Astrocyte of the cerebellum (primary cell): ENCODE measurements around the gene MFAP5.

ENCODE experiments used
- DNase-seq: peaks from one replicate; pipeline ENCODE4 v3.0.0-alpha.2; 2011; ENCODE audit warnings: low read depth
- H3K4me3 ChIP-seq: 2 replicates; pipeline ENCODE4 v1.5.1; 2011; ENCODE audit warnings: mild to moderate bottlenecking, low read depth, low read length, moderate library complexity
- in situ Hi-C: cut with HindIII; loops from 2 replicates; pipeline ENCODE4 v1.10.0; 2017; ENCODE audit warnings: low sequenced_read_pairs
- TF ChIP-seq, protein P1 (sequence below): IDR thresholded peaks from 2 replicates; pipeline ENCODE4 v1.5.1; 2012; ENCODE audit warnings: low read length, low read depth, moderate library complexity, mild to moderate bottlenecking; ENCODE audit errors: missing control alignments

MFAP5 gene

DNA sequence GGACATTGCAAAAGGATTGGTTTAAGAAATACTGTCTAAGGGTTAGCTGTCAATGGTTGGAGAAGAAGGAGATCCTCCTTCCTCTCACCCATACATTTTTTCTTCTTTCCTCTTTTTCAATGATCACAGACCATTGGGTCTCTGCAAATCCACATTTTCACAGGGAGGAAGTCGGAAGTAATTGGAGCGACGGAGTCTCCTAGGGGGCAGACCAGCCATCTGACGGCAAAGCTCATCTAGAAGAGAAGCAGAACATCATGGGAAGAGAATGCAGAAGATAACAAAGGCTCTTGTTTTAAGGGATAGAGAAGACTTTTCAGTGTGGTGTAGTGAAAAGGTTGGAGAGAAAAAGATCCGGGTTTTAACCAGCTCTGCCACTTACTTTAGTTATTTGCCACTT, 14.7 kb downstream of the MFAP5 start:
- TF ChIP-seq, protein P1, sequence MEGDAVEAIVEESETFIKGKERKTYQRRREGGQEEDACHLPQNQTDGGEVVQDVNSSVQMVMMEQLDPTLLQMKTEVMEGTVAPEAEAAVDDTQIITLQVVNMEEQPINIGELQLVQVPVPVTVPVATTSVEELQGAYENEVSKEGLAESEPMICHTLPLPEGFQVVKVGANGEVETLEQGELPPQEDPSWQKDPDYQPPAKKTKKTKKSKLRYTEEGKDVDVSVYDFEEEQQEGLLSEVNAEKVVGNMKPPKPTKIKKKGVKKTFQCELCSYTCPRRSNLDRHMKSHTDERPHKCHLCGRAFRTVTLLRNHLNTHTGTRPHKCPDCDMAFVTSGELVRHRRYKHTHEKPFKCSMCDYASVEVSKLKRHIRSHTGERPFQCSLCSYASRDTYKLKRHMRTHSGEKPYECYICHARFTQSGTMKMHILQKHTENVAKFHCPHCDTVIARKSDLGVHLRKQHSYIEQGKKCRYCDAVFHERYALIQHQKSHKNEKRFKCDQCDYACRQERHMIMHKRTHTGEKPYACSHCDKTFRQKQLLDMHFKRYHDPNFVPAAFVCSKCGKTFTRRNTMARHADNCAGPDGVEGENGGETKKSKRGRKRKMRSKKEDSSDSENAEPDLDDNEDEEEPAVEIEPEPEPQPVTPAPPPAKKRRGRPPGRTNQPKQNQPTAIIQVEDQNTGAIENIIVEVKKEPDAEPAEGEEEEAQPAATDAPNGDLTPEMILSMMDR: no peak
- in situ Hi-C loops: no loop called here
- no peak for DNase-seq
- no peak overlapping the region for H3K4me3 ChIP-seq

DNA sequence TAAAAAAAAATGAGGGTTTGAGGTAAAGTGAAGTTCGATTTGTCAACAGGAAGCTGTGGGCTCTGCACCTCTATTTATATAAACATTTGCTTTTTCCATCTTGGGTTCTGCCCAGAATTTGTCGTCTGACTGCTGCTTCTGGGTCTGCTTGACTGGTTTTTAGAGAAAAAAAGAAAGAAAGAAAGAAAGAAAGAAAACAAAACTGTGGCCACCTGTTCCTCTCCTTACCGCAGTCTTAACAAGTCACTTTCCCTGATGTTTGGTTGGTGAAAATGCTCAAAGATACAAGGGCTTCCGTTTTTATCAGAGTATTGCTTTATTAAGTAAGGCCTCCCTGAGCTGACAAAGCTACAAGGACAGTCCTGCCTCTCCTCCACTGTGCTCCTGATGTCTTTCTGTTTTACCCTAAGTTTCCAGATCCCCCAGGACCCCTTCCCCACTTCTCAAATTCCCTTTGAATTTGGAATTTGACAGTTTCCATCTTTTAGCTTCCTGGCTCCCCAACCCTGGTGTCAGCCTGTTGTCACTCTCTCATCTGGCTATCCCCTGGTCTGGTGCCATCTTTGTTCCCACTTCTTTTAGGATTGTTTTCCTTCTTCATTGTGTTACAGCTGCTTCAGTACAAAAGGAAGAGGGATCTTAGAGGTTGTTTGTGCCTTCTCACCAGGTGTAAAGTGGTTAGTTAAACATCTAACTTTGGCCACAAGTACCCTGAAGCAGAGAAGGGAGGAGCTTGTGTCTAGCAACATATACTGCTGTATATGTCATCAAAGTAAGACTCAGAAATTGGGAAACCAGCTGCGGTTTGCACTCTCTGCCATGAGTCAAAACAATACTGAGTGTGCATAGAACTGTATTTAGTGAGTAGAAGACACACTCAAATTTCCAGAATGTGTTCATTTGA, 18.0 kb downstream of the MFAP5 start:
- in situ Hi-C loops: no loop called here
- TF ChIP-seq, protein P1: no peak
- H3K4me3 ChIP-seq: no peak overlapping the region
- DNase-seq: no peak

DNA sequence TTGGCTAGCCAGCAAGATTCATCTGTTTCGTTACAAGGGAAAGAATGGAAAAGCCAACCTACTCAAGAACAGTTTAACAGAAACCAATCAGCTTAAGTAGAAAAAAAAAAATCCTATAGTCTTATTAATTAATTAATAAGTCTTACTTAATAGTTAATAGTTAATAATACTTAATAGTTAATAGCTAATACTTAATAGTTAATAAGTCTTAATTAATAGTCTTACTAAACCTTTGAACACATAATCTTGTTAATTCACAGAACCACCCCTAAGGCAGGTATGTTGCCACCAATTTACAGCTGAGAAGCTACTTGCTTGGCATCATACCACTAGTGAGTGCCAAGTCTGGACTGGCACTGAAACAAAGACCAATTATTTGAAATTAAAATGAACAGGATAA, 19.9 kb downstream of the MFAP5 start:
- DNase-seq: no peak
- no peak overlapping the region for H3K4me3 ChIP-seq
- TF ChIP-seq, protein P1: no peak
- in situ Hi-C loops: no loop called here

DNA sequence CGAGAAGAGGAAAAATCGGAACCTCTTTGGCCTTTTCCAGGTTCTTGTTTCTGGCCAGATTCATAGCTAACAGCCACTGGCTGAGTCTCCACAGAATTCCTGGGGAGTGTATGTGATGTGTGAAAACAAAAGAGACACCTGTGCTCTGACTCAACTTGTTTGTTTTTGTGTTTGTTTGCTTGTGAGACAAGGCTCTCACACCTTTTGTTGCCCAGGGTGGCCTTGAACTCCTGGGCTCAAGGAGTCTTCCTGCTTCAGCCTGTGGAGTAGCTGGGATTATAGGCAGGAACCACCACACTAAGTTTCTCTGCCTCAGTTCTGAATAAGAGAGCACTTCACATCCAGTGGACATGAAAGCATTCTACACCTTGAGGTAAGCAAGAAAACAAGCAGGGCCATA, 22.7 kb downstream of the MFAP5 start:
- DNase-seq: no peak
- no peak overlapping the region for H3K4me3 ChIP-seq
- TF ChIP-seq, protein P1: no peak
- in situ Hi-C loops: no loop called here

DNA sequence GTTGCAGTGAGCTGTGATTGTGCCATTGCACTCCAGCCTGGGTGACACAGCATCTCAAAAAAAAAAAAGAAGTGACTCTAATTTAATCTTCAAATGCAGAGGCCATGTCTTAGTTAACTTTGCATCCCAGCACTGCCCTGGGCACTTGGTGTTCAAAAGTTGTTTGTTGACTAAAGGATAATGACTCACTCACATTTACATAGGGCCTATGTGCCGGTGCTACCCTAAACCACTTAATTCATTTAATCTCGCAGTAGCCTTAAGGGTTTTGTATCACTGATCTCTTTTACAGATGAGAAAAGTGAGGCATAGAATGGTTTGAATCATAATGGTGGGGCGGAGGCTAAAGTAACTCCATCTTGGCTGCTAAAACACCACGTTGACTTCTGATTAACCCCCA, 23.7 kb downstream of the MFAP5 start:
- TF ChIP-seq, protein P1: no peak
- no peak overlapping the region for H3K4me3 ChIP-seq
- no peak for DNase-seq
- in situ Hi-C loops: no loop called here

DNA sequence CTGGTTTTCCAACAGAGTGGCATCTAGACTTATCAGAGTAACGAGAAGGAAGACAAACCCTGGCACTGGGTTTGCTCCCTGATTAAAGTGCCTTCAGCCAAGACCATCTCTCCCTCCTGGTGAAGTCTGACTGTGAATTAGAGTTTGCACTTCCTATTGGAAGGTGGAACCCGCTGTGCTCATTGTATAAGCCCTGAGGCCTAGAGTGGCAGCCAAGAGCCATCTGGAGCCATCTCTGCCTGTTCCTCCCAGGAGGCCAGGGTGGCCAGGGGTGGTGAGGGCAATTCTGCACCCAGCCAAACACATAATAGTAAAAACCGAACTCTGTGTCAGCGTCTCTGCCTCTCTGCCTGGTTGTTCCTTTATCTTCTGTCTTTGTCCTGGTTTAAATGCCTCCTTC, 25.0 kb downstream of the MFAP5 start:
- in situ Hi-C loops: no loop called here
- no peak for DNase-seq
- H3K4me3 ChIP-seq: no peak overlapping the region
- TF ChIP-seq, protein P1: no peak
